Stimulated activated CD4-positive, alpha-beta T cell treated with anti-CD3 and anti-CD28 coated beads, Interleukin-1b, Interleukin-23, amount 100 ng/mL, for 24 hours (primary cell): ENCODE measurements around the gene RD3L.
"Not testable (repeated sequence)": the region's sequence is repeated elsewhere in the genome, so short reads cannot be mapped to it uniquely, and the experiment has no call there.

Source experiments
- DNase-seq, 4 experiments: peaks; one replicate each; pipeline ENCODE4 v3.0.0-alpha.2; 2020; ENCODE audit warnings: low read depth in 4 of 4, low spot score in 1 of 4

RD3L gene

GRCh38 chr14:103928011-103928890 lies 14.1 kb downstream of the RD3L start, which contains the start of gene TDRD9:
Gene TDRD9 (plus strand): TSS chr14:103928456. CDS start chr14:103928510, 54 bp downstream.
- no peak for DNase-seq

DNA sequence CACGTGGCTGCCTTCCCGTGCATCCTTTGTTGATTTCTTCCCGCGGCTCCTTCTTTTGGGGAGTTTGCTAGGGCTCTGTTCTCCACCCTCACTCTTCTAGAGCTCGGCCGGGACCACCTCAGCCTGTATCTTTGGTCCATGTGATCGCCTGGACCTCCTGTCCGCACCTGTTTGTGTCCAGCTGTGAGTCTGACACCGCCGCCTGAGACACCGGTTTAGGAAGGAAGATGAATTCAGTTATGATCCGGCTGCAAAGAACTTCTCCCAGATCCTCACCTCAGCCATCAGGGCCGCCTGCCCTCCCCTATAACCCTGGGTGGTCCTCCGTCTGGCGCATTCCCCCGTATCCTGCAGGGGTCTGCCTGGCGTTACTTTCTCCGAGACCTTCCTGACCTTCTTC lies 14.8 kb downstream of the RD3L start:
- DNase-seq: no peak

GRCh38 chr14:103925316-103925715 lies 17.0 kb downstream of the RD3L start:
- DNase-seq: no peak

DNA sequence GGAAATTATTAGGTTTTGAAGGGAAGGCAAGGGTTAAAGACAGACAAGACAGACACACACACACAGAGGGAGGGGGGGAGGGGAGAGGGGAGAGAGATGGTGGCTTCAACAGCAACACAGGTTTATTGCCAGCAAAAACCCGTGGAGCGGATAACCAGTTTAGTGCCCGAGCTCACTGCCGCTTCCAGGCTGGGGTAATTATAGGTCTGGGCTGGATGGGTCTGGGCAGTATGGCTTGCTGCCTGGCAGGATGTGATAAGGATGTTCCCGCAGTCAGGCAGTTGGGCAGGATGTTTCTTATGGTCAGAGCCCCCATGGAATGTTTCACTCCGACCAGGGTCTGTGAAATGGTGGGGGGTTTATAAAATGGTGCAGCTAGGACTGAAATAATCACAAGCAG lies 18.5 kb downstream of the RD3L start:
- no peak for DNase-seq

GRCh38 chr14:103921855-103922200 lies 20.5 kb downstream of the RD3L start:
- not testable (repeated sequence) for DNase-seq

DNA sequence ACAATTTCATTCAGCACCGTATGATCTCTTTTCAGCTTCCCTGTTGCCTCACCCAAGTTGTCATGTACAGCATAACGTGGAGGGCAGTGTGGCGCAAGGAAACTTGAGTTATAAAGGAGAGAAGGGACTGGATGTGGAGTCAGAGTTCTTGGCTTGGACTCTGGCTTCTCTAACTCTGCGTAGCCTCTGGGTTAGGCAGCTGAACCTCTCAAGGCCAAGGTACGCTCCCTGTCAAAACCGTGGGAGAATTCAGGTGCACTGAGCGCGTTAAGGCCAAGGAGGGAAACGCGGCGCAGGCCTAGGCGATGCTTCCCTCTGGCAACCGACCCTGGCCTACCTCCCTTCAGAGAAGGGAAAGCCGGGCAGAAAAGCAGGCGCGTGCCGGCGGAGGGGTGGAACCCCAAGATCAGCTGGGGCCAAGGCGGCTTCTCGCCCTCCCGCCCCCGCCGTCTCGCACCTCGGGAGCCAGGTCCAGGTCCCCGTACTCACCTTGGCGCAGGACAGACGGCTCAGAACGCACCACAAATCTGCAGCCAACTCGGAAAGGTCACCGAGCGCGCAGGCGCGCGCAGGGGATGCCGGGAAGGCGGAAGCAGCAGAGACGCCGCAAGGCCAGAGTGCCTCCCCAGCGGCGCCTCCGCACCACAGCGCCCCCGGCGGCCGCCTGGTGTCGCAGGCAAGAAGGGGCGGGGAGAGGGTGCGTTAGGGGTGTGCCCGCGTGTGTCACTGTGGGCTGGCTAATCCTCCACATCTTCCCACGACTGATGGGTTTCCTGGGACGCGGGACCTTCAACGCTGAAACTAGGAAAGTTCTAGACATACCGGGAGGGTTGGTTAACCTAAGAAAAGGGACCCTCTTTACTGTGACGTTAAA lies 21.1 kb downstream of the RD3L start:
- DNase-seq: peak; percentile 79 to 89 (median 85)

DNA sequence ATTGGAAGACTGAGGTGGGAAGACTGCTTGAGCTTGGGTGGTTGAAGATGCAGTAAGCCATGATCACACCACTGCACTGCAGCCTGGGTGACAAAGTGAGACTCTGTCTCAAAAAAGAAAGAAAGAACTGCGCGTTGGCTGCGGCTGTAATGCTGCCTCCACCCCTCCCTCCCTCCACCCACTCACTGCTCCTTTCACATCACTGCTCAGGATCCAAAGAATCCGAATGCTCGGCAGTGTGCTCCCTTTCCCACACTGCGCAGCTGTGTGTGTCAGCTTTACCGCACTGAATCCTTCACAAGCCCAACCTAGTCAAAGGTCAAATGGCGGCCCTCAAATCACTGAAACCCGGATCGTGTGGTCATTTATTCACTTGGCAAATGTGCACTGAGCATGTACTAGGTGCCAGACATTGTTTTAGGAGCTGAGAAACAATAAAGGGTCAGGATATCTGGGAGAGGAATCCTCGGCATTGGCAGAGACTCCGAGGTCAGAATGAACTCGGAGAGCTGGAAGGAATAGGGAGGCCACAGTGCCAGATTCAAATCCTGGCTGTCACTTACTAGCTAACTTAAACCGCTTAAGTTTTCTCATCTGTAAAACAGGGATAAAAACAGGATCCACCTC lies 25.6 kb downstream of the RD3L start:
- no peak for DNase-seq

DNA sequence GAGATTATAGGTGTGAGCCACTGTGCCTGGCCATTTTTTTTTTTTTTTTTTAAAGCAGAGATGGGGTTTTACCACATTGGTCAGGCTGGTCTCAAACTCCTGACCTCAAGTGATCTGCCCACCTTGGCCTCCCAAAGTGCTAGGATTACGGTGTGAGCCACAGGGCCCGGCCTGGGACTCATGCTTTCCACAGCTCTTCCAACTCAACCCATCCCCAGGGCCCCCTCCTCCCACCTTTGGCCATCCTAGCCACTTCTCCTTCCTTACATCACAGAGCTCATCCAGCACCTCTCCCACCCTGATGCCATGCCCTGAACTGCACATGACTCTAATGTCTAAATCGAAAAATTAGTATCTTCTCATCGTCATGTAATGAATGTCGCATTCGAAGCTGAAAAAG lies 26.7 kb downstream of the RD3L start:
- no peak for DNase-seq

GRCh38 chr14:103910984-103911383 lies 31.3 kb downstream of the RD3L start:
- DNase-seq: no peak

DNA sequence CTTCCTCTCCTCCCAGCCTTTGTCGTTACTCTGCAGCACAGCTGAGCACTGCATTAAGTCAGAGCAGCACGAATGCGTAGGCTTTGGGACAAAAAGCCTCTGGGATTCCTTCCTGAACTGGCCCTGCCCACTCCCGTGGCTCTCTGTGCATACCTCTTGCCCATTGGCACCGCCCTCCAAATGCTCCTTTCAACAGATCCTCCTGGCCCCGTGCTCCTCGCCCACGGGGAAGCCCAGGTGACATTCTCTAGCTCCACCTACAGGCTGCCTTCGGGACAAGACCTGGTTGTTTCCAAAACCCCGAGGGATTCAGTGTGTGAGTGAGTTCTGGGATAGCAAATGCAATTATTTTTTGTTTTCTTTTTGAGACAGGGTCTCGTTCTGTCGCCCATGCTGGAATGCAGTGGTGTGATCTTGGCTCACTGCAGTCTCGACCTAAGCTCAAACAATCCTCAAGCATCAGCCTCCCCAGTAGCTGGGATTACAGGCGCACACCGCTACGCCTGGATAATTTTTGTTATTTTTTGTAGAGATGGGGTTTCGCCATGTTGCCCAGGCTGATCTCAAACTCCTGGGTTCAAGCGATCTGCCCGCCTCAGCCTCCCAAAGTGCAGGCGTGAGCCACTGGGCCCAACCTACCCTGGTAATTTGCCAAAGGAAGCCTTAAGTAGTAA lies 31.9 kb downstream of the RD3L start:
- DNase-seq: peak; percentile 37 to 62 (median 52)

DNA sequence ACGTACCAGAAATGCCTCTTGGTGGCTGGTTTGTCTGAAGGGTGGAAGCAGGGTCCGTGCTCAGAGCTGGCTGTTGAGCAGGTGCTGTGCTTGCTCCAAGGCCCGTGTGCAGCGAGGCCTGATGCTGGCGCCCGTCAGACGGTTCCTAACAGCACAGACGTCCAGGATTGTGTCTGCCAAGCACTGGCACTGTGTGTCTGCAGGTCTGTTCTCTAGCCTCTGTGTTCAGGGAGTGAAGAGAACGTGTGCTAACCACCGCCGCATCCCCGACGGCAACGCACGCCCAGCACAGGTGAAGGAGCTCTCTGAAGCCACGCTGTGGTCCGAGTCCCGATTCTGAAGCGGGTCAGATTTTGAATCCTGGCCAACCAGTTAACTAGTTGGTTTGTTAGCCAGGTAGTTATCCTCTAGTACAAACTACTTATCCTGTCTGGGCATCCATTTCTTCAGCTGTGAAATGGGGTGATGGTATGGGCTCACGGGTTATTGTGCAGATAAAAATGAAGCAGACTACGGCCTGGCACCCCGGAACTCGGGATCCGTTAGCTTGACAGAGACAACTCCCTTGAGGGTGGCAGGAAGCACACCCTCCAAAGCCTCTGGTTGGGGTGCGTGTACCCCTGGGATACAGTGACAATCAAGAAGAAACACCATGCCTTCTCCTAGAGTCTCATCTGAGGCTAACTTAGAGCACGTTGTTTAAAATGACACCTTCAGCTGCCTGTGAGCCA lies 32.6 kb downstream of the RD3L start:
- DNase-seq: no peak

GRCh38 chr14:103908580-103908979 lies 33.7 kb downstream of the RD3L start:
- DNase-seq: no peak

- DNase-seq: no peak
Observed at GRCh38 chr14:103905842-103906456, 36.4 kb downstream of the RD3L start.

DNA sequence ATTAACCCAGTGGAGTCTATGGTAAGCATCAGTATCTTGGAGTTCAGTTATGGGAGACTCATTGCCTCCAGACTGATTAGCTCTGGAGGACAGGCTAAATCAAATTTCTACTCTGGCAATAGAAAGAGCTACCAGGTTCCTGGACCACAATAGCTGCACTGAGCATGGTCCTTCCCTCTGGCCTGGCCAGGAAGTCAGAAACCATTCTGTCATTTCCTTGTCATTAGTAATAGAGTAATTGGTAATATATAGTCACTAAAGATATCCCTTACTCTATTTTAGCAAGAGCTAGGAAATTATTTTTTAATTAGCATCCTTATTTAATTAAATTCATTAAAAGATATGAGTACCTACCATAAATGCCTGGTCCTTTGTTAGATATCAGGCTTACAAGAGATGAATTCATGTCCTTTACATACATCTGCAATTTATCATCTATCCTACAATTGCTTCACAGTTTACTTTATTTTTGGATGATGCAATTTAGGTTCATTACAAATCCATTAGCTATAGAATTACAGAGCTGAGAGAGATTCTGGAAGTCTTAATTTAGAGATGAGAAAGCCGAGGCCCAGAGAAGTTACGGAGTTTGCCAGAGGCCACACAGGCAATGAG lies 37.7 kb downstream of the RD3L start:
- DNase-seq: no peak

GRCh38 chr14:103899833-103900232 lies 42.5 kb downstream of the RD3L start:
- DNase-seq: no peak

DNA sequence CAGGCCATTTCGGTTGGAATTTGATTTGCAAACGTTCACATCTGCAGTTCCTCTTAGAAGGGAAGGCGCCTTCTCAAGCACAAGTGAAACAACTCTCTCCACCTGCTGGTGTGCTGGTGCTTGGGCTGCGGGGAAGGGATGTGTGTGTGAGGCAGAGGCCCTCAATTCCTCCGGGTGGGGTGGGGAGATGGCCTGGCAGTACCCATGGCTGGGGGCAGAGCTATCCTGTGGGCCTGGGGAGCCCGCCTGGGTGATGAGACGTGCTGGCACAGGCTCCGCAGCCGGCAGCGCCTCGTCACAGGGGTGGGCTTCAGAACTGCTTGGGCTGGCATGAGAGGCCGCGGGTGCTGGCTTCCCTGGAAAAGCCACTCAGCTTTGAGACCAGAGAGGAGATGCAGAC lies 43.0 kb downstream of the RD3L start:
- DNase-seq: no peak

- DNase-seq: no peak
Observed at GRCh38 chr14:103898711-103899110, 43.6 kb downstream of the RD3L start.

- DNase-seq: no peak
Observed at GRCh38 chr14:103898204-103898603, 44.1 kb downstream of the RD3L start.

DNA sequence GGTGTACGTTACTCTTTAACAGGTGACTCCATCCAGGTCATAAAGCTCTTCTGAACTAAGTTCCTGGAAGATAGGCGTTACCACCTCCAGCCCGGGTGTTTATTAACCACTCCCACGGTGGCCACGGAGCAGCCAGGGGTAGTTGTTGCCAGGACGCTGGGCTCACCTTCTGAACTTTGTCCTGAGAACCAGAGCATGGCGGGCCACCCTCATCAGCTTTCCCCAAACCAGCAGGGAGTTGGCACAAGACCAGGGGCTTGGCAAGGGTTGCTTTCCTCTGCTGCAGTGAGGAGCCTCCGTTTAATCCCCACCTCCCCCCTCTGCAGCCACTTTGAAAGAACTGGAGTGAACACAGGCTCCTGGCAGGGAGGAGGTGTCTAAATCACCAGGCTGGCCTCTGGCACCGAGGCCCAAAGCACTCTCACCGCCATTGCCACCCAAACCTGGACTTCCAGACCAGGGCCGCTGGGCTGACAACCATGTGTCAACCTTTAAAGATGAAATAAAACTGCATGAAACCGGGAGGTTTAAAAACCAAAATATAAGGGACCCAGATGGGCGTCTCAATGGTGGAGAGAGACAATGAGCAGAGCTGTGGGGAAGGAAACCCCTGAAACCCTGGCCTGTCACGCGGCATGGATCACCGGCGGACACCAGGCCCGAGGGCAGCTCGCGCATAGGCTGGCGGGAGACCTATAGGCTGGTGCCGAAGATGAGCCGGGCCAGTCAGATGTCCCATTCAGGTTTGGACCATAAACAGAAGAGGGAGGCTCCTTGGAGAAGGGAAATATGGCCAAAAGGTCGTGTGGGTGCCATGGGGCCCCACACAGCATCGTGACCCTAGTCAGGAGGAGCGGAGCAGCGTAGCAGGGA lies 45.0 kb downstream of the RD3L start:
- no peak for DNase-seq
